K562 (cell line): ENCODE measurements around the gene SGK1.

Experiments used
- BRCA1 ChIP-seq, 2 experiments: fragments of 450-650 bp in 1 of 2; sonication (generic) in 1 of 2; formaldehyde crosslinking in 1 of 2; IDR thresholded peaks; 2 replicates each; pipeline versions ENCODE4 v1.5.0 to v1.6.1; 2017 to 2020; ENCODE audit warnings: mild to moderate bottlenecking in 1 of 2, missing genetic modification reagents in 1 of 2
- EP300 ChIP-seq: IDR thresholded peaks from 2 replicates; pipeline ENCODE4 v1.6.1; 2012; ENCODE audit warnings: low read length, improper control_type of control experiment
- EZH2 ChIP-seq: IDR thresholded peaks from 2 replicates; pipeline ENCODE4 v1.6.1; 2012; ENCODE audit warnings: low read depth, mild to moderate bottlenecking, inconsistent platforms, low read length, borderline replicate concordance
- FOXP1 ChIP-seq: sonication (generic); formaldehyde crosslinking; IDR thresholded peaks from 2 replicates; pipeline ENCODE4 v1.8.0; 2022; ENCODE audit warnings: mild to moderate bottlenecking, missing genetic modification reagents
- GABPA ChIP-seq: fragments of 200-800 bp; sonication (Bioruptor generic); conservative IDR thresholded peaks from 2 replicates; pipeline ENCODE4 v1.6.1; 2016; ENCODE audit warnings: low read depth, missing genetic modification characterization, missing compliant biosample characterization
- JUN ChIP-seq, 2 experiments: sonication (generic) in 1 of 2; formaldehyde crosslinking in 1 of 2; IDR thresholded peaks; 2 replicates each; pipeline versions ENCODE4 v1.6.1 to v1.8.0; 2012 to 2022; ENCODE audit warnings: borderline replicate concordance in 2 of 2, mild to moderate bottlenecking in 2 of 2, improper control_type of control experiment in 1 of 2, low read depth in 1 of 2, low read length in 1 of 2, missing genetic modification reagents in 1 of 2
- MCM2 ChIP-seq: fragments of 450-650 bp; IDR thresholded peaks from 2 replicates; pipeline ENCODE4 v1.6.1; 2017; ENCODE audit warnings: low read depth, mild to moderate bottlenecking
- MYNN ChIP-seq, 2 experiments: sonication (generic); formaldehyde crosslinking in 1 of 2; IDR thresholded peaks; 2 replicates each; pipeline versions ENCODE4 v1.5.0 to v1.6.1; 2016 to 2020; ENCODE audit warnings: antibody characterized with exemption in 1 of 2, missing genetic modification reagents in 1 of 2
- POLR2A ChIP-seq: fragments of 450-650 bp; conservative IDR thresholded peaks from 2 replicates; pipeline ENCODE4 v1.6.1; 2016
- RAD21 ChIP-seq, 2 experiments: fragments of 250-450 bp in 1 of 2; fragments of 450-650 bp in 1 of 2; sonication (Bioruptor Pico) in 1 of 2; formaldehyde crosslinking in 1 of 2; IDR thresholded peaks in 1 of 2; conservative IDR thresholded peaks in 1 of 2; 2 replicates each; pipeline versions ENCODE4 v1.4.0 to v1.8.0; 2020 to 2022; ENCODE audit warnings: mild to moderate bottlenecking in 2 of 2, moderate library complexity in 1 of 2
- ZNF263 ChIP-seq: sonication (generic); formaldehyde crosslinking; IDR thresholded peaks from 2 replicates; pipeline ENCODE4 v1.8.0; 2022; ENCODE audit warnings: mild to moderate bottlenecking, missing genetic modification reagents, borderline replicate concordance
- ZNF644 ChIP-seq: fragments of 200-800 bp; sonication (Bioruptor generic); IDR thresholded peaks from 2 replicates; pipeline ENCODE4 v1.6.1; 2016; ENCODE audit warnings: low read depth, missing genetic modification characterization, missing compliant biosample characterization
- TF ChIP-seq, protein P1 (sequence below), 3 experiments: IDR thresholded peaks in 2 of 3; conservative IDR thresholded peaks in 1 of 3; 2 replicates each; pipeline ENCODE4 v1.5.1; 2011 to 2012; ENCODE audit warnings: low read length in 3 of 3, mild to moderate bottlenecking in 3 of 3, control low read depth in 2 of 3, improper control_type of control experiment in 1 of 3, inconsistent platforms in 1 of 3, low read depth in 1 of 3, mixed read lengths in 1 of 3, moderate library complexity in 1 of 3; ENCODE audit not compliant: insufficient read depth in 2 of 3
- TF ChIP-seq, protein P2 (sequence below), 2 experiments: fragments of 450-650 bp in 1 of 2; sonication (generic) in 1 of 2; formaldehyde crosslinking in 1 of 2; IDR thresholded peaks in 1 of 2; conservative IDR thresholded peaks in 1 of 2; 2 replicates each; pipeline versions ENCODE4 v1.6.1 to v1.8.1; 2016 to 2023; ENCODE audit warnings: mild to moderate bottlenecking in 2 of 2, moderate library complexity in 2 of 2, inconsistent platforms in 1 of 2, missing genetic modification reagents in 1 of 2

DNA sequence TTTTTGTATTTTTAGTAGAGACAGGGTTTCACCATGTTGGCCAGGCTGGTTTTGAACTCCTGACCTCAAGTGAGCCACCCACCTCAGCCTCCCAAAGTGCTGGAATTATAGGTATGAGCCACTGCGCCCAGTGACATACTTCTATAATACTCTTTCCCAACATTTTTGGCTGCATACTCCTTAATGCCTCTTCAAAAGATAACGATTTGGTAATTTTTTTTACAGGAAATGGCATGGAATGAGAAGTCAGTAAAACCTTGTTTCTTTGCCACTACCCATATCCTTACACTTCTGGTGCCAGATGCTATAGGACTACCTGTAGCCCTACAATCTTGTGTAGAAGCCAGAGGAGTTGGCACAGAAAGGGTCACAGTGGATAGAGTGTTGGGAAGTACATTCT is 41.4 kb upstream of the SGK1 start:
- TF ChIP-seq POLR2A (no peak), GABPA (tag) (no peak), MCM2 (no peak), BRCA1 (IDR thresholded peaks at IDR 0.05) (no peak), BRCA1 (CRISPR knock-in tag; IDR thresholded peaks at IDR 0.05) (no peak), ZNF263 (CRISPR knock-in tag) (no peak), EP300 (no peak), MYNN (IDR thresholded peaks at IDR 0.05) (no peak), MYNN (CRISPR knock-in tag; IDR thresholded peaks at IDR 0.05) (no peak), ZNF644 (tag) (no peak), EZH2 (no peak), RAD21 (CRISPR knock-in tag; conservative IDR thresholded peaks at IDR 0.05 in 1 of 2, IDR thresholded peaks at IDR 0.05 in 1 of 2) (no peak), JUN (IDR thresholded peaks at IDR 0.05; ENCODE audit: borderline replicate concordance, low read depth, low read length) (no peak), JUN (CRISPR knock-in tag; IDR thresholded peaks at IDR 0.05; ENCODE audit: borderline replicate concordance) (no peak), FOXP1 (no peak)
- TF ChIP-seq, protein P1, sequence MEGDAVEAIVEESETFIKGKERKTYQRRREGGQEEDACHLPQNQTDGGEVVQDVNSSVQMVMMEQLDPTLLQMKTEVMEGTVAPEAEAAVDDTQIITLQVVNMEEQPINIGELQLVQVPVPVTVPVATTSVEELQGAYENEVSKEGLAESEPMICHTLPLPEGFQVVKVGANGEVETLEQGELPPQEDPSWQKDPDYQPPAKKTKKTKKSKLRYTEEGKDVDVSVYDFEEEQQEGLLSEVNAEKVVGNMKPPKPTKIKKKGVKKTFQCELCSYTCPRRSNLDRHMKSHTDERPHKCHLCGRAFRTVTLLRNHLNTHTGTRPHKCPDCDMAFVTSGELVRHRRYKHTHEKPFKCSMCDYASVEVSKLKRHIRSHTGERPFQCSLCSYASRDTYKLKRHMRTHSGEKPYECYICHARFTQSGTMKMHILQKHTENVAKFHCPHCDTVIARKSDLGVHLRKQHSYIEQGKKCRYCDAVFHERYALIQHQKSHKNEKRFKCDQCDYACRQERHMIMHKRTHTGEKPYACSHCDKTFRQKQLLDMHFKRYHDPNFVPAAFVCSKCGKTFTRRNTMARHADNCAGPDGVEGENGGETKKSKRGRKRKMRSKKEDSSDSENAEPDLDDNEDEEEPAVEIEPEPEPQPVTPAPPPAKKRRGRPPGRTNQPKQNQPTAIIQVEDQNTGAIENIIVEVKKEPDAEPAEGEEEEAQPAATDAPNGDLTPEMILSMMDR (IDR thresholded peaks at IDR 0.05 in 2 of 3, conservative IDR thresholded peaks at IDR 0.05 in 1 of 3; ENCODE audit: insufficient read depth in 2 of 3, low read depth in 1 of 3, low read length in 3 of 3): no peak
- TF ChIP-seq, protein P2, sequence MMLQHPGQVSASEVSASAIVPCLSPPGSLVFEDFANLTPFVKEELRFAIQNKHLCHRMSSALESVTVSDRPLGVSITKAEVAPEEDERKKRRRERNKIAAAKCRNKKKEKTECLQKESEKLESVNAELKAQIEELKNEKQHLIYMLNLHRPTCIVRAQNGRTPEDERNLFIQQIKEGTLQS (IDR thresholded peaks at IDR 0.05): no peak
- TF ChIP-seq, protein P2 (CRISPR knock-in tag; conservative IDR thresholded peaks at IDR 0.05): no peak
